Left ventricle myocardium inferior (tissue), 1 donor: Measurements from ENCODE around the gene CACNA1G. TPM values are rescaled to one million over a fixed set of nuclear protein-coding genes. Genes with fewer than 3 reads are reported as not detected.
A peak's percentile ranks its signal among the peaks of the same experiment; 100 is the strongest.

Experiments
- DNase-seq: peaks from one replicate; pipeline ENCODE4 v3.0.0-alpha.2; 2020
- H3K27ac ChIP-seq: fragments of 200-600 bp; replicated peaks from 2 replicates; pipeline ENCODE4 v1.8.0; 2021
- H3K27me3 ChIP-seq: fragments of 200-600 bp; 2 replicates; pipeline ENCODE4 v1.8.0; 2021; ENCODE audit warnings: low read depth
- H3K36me3 ChIP-seq: fragments of 200-600 bp; 2 replicates; pipeline ENCODE4 v1.8.0; 2021
- H3K4me1 ChIP-seq: fragments of 200-600 bp; 2 replicates; pipeline ENCODE4 v1.8.0; 2021
- H3K4me3 ChIP-seq: fragments of 200-600 bp; 2 replicates; pipeline ENCODE4 v1.8.0; 2021; ENCODE audit warnings: mild to moderate bottlenecking, moderate library complexity
- H3K9me3 ChIP-seq: fragments of 200-600 bp; replicated peaks from 2 replicates; pipeline ENCODE4 v1.8.0; 2021
- CTCF ChIP-seq: fragments of 200-600 bp; IDR thresholded peaks from 2 replicates; pipeline ENCODE4 v1.8.0; 2021; ENCODE audit warnings: antibody characterized with exemption, mild to moderate bottlenecking, borderline replicate concordance
- intact Hi-C: fragments of 100-400 bp; cut with micrococcal nuclease; formaldehyde crosslinking; loops from one replicate; pipeline ENCODE4 v1.11.0; 2022
- total RNA-seq: library from RNA; stranded (reverse); fragmentation: NEBNext Ultra II Directional; extraction: Animal tissue kit (Norgen Biotek cat#: 25700); gene quantifications from one replicate; pipeline ENCODE4 v1.2.1, GENCODE V29; 2021
- donor health status: DM: no; HTN: yes; CAD: no; lungs with severe emphysema.

Gene CACNA1G
- total RNA-seq, 1 donor from 2014 or later: 0.58 TPM

GRCh38 chr17:50533720-50534148 lies 26.8 kb upstream of the CACNA1G start:
- H3K4me3 ChIP-seq: peak overlapping the region; percentile 71
- H3K27ac ChIP-seq: peak overlapping the region; percentile 90
- H3K36me3 ChIP-seq: peaks cover 22% of the 10 kb centered on the region

DNA sequence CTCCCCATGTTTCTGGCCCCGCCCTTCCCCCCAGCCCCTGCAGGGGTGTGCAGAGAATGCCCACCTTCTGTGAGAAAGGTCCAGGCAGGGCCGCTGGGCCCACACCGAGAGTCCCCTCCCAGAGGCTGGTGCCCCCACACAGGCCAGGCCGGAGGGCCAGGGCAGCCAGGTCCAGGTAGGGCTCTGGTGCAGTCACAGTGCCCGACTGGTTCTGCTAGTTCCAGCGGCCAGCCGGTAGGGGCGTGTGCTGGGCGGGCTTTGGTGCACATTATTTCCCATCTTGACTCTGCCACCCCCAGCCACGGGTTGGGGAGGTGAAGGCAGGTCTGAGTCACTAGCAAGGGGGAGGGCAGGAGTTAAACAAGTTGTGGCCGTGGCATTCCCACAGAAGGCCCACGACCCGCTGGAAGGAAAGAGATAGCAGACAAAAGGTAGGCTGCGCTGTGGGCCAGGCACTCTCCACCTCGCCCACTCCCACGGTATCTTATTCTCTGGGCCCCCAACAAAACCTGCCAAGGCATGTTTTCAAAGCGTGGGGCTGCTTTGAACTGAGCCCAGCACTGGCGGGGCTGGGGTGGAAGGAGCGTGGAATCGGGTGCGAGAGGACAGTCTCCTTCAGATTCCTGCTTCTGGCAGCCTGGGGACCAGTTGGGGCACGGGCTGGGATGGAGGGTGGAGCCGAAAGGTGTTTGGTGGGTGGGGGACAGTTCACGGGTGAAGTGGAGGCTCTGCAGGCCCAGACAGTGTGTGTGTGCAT lies 26.1 kb upstream of the CACNA1G start:
- H3K27me3 ChIP-seq: peaks cover 49% of the 10 kb centered on the region
- no peak for DNase-seq
- TF ChIP-seq CTCF: peak; percentile 52
- peak overlapping the region; percentile 90 for H3K27ac ChIP-seq
- intact Hi-C loops: no loop called here
- H3K4me1 ChIP-seq: peaks cover 35% of the 10 kb centered on the region
- peaks cover 26% of the 10 kb centered on the region for H3K36me3 ChIP-seq
- peak overlapping the region; percentile 71 for H3K4me3 ChIP-seq
- no peaks in the 10 kb centered on the region for H3K9me3 ChIP-seq

More at GRCh38 chr17:50533720-50534148, 26.8 kb upstream of the CACNA1G start:
- no peak for TF ChIP-seq CTCF
- H3K4me1 ChIP-seq: peaks cover 35% of the 10 kb centered on the region
- H3K9me3 ChIP-seq: no peaks in the 10 kb centered on the region
- peak; percentile 79 for DNase-seq
- intact Hi-C loops: no loop called here
- H3K27me3 ChIP-seq: peaks cover 53% of the 10 kb centered on the region

GRCh38 chr17:50534979-50535326 lies 25.6 kb upstream of the CACNA1G start:
- peaks cover 44% of the 10 kb centered on the region for H3K27me3 ChIP-seq
- TF ChIP-seq CTCF: no peak
- H3K4me3 ChIP-seq: peak overlapping the region; percentile 71
- peaks cover 30% of the 10 kb centered on the region for H3K36me3 ChIP-seq
- DNase-seq: no peak
- H3K4me1 ChIP-seq: peaks cover 35% of the 10 kb centered on the region
- intact Hi-C loops: no loop called here
- H3K9me3 ChIP-seq: no peaks in the 10 kb centered on the region
- H3K27ac ChIP-seq: peak overlapping the region; percentile 90

DNA sequence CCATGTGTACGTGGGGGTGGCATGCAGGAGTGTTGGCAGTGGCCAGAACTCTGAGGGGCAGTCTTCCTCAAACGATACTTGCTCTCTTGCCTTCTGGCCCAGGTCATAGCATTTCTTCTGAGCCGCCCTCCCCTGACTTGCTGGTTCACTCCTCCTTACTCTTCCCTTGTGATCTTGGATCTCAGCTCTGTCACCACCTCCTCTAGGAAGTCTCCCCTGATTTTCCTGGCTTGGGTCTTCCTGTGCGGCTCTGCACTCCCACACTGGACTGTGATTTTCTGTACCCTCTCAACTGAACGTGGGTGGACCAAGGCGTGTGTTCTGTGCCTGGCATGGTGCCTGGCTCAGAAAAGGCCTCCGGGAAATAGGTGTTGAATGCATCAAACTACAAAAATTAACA lies 25.1 kb upstream of the CACNA1G start:
- intact Hi-C loops: no loop called here
- Histone ChIP-seq H3K27me3 (peaks cover 41% of the 10 kb centered on the region), H3K4me3 (peak overlapping the region; percentile 71), H3K36me3 (peaks cover 30% of the 10 kb centered on the region), H3K27ac (peak overlapping the region; percentile 90), H3K4me1 (peaks cover 35% of the 10 kb centered on the region), H3K9me3 (no peaks in the 10 kb centered on the region)
- no peak for DNase-seq
- no peak for TF ChIP-seq CTCF

- H3K4me1 ChIP-seq: peaks cover 46% of the 10 kb centered on the region
- no peak for TF ChIP-seq CTCF
- no peaks in the 10 kb centered on the region for H3K9me3 ChIP-seq
- H3K36me3 ChIP-seq: peaks cover 30% of the 10 kb centered on the region
- no peak overlapping the region for H3K27ac ChIP-seq
- no peak overlapping the region for H3K4me3 ChIP-seq
- DNase-seq: no peak
- intact Hi-C loops: no loop called here
- peaks cover 26% of the 10 kb centered on the region for H3K27me3 ChIP-seq
Observed at GRCh38 chr17:50536683-50537646, 23.6 kb upstream of the CACNA1G start.
